A549 (cell line): ENCODE measurements around the gene XPR1.

Experiments
- CEBPB ChIP-seq, 2 experiments: fragments of >200 bp in 1 of 2; sonication (Bioruptor Twin) in 1 of 2; formaldehyde crosslinking in 1 of 2; IDR thresholded peaks; 2 replicates each; pipeline ENCODE4 v1.6.1; 2012 to 2016
- CTCF ChIP-seq: fragments of >200 bp; sonication (Bioruptor Twin); formaldehyde crosslinking; IDR thresholded peaks from 3 replicates; pipeline ENCODE4 v1.5.1; 2016
- EP300 ChIP-seq, 2 experiments: fragments of >200 bp; sonication (Bioruptor Twin); formaldehyde crosslinking; IDR thresholded peaks; 2 replicates in 1 of 2; 3 replicates in 1 of 2; pipeline ENCODE4 v1.6.1; 2016 to 2017
- HDAC2 ChIP-seq: fragments of 200-600 bp; sonication (generic); IDR thresholded peaks from 2 replicates; pipeline ENCODE4 v1.6.1; 2016
- HMGXB4 ChIP-seq: fragments of 250-450 bp; sonication (Bioruptor Pico); IDR thresholded peaks from 2 replicates; pipeline ENCODE4 v1.5.0; 2021; ENCODE audit warnings: mild to moderate bottlenecking, moderate library complexity, borderline replicate concordance
- POLR2A ChIP-seq: IDR thresholded peaks from 2 replicates; pipeline ENCODE4 v1.6.1; 2012; ENCODE audit warnings: mild to moderate bottlenecking, low read length
- POLR2AphosphoS2 ChIP-seq: conservative IDR thresholded peaks from 2 replicates; pipeline ENCODE4 v1.6.1; 2012; ENCODE audit warnings: low read length, improper control_type of control experiment, inconsistent platforms
- RCOR1 ChIP-seq: fragments of 150-350 bp; IDR thresholded peaks from 2 replicates; pipeline ENCODE4 v1.6.1; 2014; ENCODE audit warnings: antibody characterized with exemption, low read length, low read depth
- REST ChIP-seq: fragments of 200-600 bp; sonication (generic); IDR thresholded peaks from 2 replicates; pipeline ENCODE4 v1.6.1; 2016; ENCODE audit warnings: antibody characterized with exemption, mild to moderate bottlenecking, moderate library complexity
- USF2 ChIP-seq: fragments of 450-650 bp; IDR thresholded peaks from 2 replicates; pipeline ENCODE4 v1.6.1; 2014; ENCODE audit warnings: antibody characterized with exemption

GRCh38 chr1:180675586-180675985 lies 43.8 kb downstream of the XPR1 start:
- TF ChIP-seq CTCF: no peak
- TF ChIP-seq USF2: no peak
- TF ChIP-seq REST: no peak
- no peak for TF ChIP-seq CEBPB (IDR thresholded peaks at IDR 0.05)
- no peak for TF ChIP-seq EP300 (IDR thresholded peaks at IDR 0.05)
- TF ChIP-seq HDAC2: no peak
- no peak for TF ChIP-seq POLR2A
- no peak for TF ChIP-seq POLR2AphosphoS2
- TF ChIP-seq RCOR1: no peak
- no peak for TF ChIP-seq HMGXB4
